SK-N-SH (cell line): ENCODE measurements around the gene ZNF688. TPM values are rescaled to one million over a fixed set of nuclear protein-coding genes. Genes with fewer than 3 reads are reported as not detected.

Source experiments
- CTCF ChIA-PET: fragments of 300-600, 350-600 bp; formaldehyde crosslinking; extraction: SDS; loops from one replicate; lab custom pipeline; 2021; lab: Yijun Ruan, JAX
- POLR2A ChIA-PET: fragments of 350-600 bp; sonication (Branson Sonifier 250); formaldehyde crosslinking; extraction: SDS; loops from one replicate; lab custom pipeline; 2020; ENCODE audit warnings: antibody characterized with exemption, inconsistent platforms; lab: Yijun Ruan, JAX
- DNase-seq: peaks from one replicate; pipeline ENCODE4 v3.0.0; 2012
- H2AFZ ChIP-seq: fragments of 200-600 bp; sonication (generic); 2 replicates; pipeline ENCODE4 v1.8.1; 2016; ENCODE audit warnings: antibody characterized with exemption, mild to moderate bottlenecking, low read depth
- H3F3A ChIP-seq: fragments of 200-600 bp; sonication (generic); replicated peaks from 2 replicates; pipeline ENCODE3; 2016; ENCODE audit warnings: antibody characterized with exemption, mild to moderate bottlenecking; ENCODE audit not compliant: insufficient read depth
- H3K27ac ChIP-seq, 2 experiments: fragments of 200-500 bp in 1 of 2; fragments of 200-600 bp in 1 of 2; sonication (Bioruptor generic) in 1 of 2; sonication (generic), shearing (Covaris generic) in 1 of 2; 2 replicates each; pipeline versions ENCODE4 v1.5.1 to v1.6.1; 2014 to 2016; ENCODE audit warnings: low read depth in 2 of 2, inconsistent platforms in 1 of 2, low read length in 1 of 2, mild to moderate bottlenecking in 1 of 2, mixed read lengths in 1 of 2
- H3K27me3 ChIP-seq: fragments of 200-600 bp; sonication (generic), shearing (Covaris generic); 2 replicates; pipeline ENCODE4 v1.6.1; 2016; ENCODE audit warnings: mixed run types; ENCODE audit not compliant: insufficient read depth
- H3K36me3 ChIP-seq, 2 experiments: fragments of 200-500 bp in 1 of 2; fragments of 200-600 bp in 1 of 2; sonication (Bioruptor generic) in 1 of 2; sonication (generic) in 1 of 2; replicated peaks in 1 of 2; 2 replicates each; pipeline versions ENCODE3 to v1.5.1; 2014 to 2016; ENCODE audit warnings: low read length in 1 of 2, mild to moderate bottlenecking in 1 of 2; ENCODE audit not compliant: insufficient read depth in 2 of 2, control insufficient read depth in 1 of 2
- H3K4me1 ChIP-seq, 2 experiments: fragments of 200-500 bp in 1 of 2; fragments of 200-600 bp in 1 of 2; sonication (Bioruptor generic) in 1 of 2; sonication (generic), shearing (Covaris generic) in 1 of 2; 2 replicates each; pipeline versions ENCODE4 v1.5.1 to v1.6.1; 2014 to 2016; ENCODE audit warnings: low read depth in 1 of 2, low read length in 1 of 2, mixed run types in 1 of 2; ENCODE audit not compliant: insufficient read depth in 2 of 2, control insufficient read depth in 1 of 2
- H3K4me2 ChIP-seq: fragments of 200-600 bp; sonication (generic), shearing (Covaris generic); 2 replicates; pipeline ENCODE4 v1.6.1; 2017; ENCODE audit warnings: mixed run types
- H3K4me3 ChIP-seq, 2 experiments: fragments of 200-500 bp in 1 of 2; fragments of 200-600 bp in 1 of 2; sonication (Bioruptor generic) in 1 of 2; sonication (generic), shearing (Covaris generic) in 1 of 2; 2 replicates each; pipeline versions ENCODE4 v1.5.1 to v1.8.1; 2014 to 2016; ENCODE audit warnings: low read depth in 2 of 2, inconsistent platforms in 1 of 2, low read length in 1 of 2, mild to moderate bottlenecking in 1 of 2, mixed read lengths in 1 of 2, moderate library complexity in 1 of 2
- H3K79me2 ChIP-seq: fragments of 200-600 bp; sonication (generic); 2 replicates; pipeline ENCODE4 v1.8.1; 2017; ENCODE audit warnings: mild to moderate bottlenecking; ENCODE audit not compliant: insufficient read depth
- H3K9ac ChIP-seq: fragments of 200-600 bp; sonication (generic); 2 replicates; pipeline ENCODE4 v1.6.1; 2017; ENCODE audit warnings: mixed run types
- H3K9me2 ChIP-seq: fragments of 200-600 bp; sonication (generic); 2 replicates; pipeline ENCODE4 v1.6.1; 2017; ENCODE audit warnings: mixed run types
- H3K9me3 ChIP-seq: fragments of 200-600 bp; sonication (generic); 2 replicates; pipeline ENCODE4 v1.6.1; 2017; ENCODE audit warnings: mixed run types, mild to moderate bottlenecking, moderate library complexity
- H4K20me1 ChIP-seq: fragments of 200-600 bp; sonication (generic); 2 replicates; pipeline ENCODE4 v1.6.1; 2017; ENCODE audit warnings: mild to moderate bottlenecking, mixed run types; ENCODE audit not compliant: insufficient read depth
- CHD2 ChIP-seq: fragments of 150-350 bp; IDR thresholded peaks from 2 replicates; pipeline ENCODE4 v1.6.1; 2018; ENCODE audit warnings: low read length; ENCODE audit not compliant: partially characterized antibody
- ELF1 ChIP-seq: IDR thresholded peaks from 2 replicates; pipeline ENCODE4 v1.4.0; 2012
- EP300 ChIP-seq, 2 experiments: IDR thresholded peaks; 2 replicates each; pipeline versions ENCODE4 v1.4.0 to v1.6.1; 2012; ENCODE audit warnings: borderline replicate concordance in 1 of 2, low read depth in 1 of 2, low read length in 1 of 2
- EZH2phosphoT487 ChIP-seq: fragments of 200-600 bp; sonication (generic); IDR thresholded peaks from 2 replicates; pipeline ENCODE4 v1.6.1; 2017; ENCODE audit warnings: low read depth, mixed run types, mild to moderate bottlenecking, antibody characterized with exemption, moderate library complexity, borderline replicate concordance
- FOXM1 ChIP-seq: IDR thresholded peaks from 2 replicates; pipeline ENCODE4 v1.4.0; 2012; ENCODE audit warnings: low read depth, mild to moderate bottlenecking
- GABPA ChIP-seq: IDR thresholded peaks from 2 replicates; pipeline ENCODE4 v1.4.0; 2012; ENCODE audit warnings: low read depth, mild to moderate bottlenecking
- GATA2 ChIP-seq: sonication (generic); formaldehyde crosslinking; IDR thresholded peaks from 2 replicates; pipeline ENCODE4 v1.5.0; 2020; ENCODE audit warnings: mild to moderate bottlenecking, missing genetic modification reagents
- MEF2A ChIP-seq: IDR thresholded peaks from 2 replicates; pipeline ENCODE4 v1.4.0; 2012; ENCODE audit warnings: low read depth, borderline replicate concordance
- MXI1 ChIP-seq: IDR thresholded peaks from 2 replicates; pipeline ENCODE4 v1.6.1; 2012; ENCODE audit warnings: mild to moderate bottlenecking, low read depth, low read length, improper control_type of control experiment
- NFIC ChIP-seq: IDR thresholded peaks from 2 replicates; pipeline ENCODE4 v1.4.0; 2012; ENCODE audit warnings: borderline replicate concordance
- NRF1 ChIP-seq: IDR thresholded peaks from 2 replicates; pipeline ENCODE4 v1.6.1; 2012; ENCODE audit warnings: low read depth, mild to moderate bottlenecking, low read length
- POLR2AphosphoS5 ChIP-seq: IDR thresholded peaks from 2 replicates; pipeline ENCODE4 v1.6.1; 2012; ENCODE audit warnings: low read depth, low read length
- RAD21 ChIP-seq: IDR thresholded peaks from 2 replicates; pipeline ENCODE4 v1.6.1; 2012; ENCODE audit warnings: mild to moderate bottlenecking, low read length
- RFX5 ChIP-seq: IDR thresholded peaks from 2 replicates; pipeline ENCODE4 v1.6.1; 2012; ENCODE audit warnings: mild to moderate bottlenecking, improper control_type of control experiment, low read length
- TCF12 ChIP-seq: IDR thresholded peaks from 2 replicates; pipeline ENCODE4 v1.4.0; 2012
- YY1 ChIP-seq: IDR thresholded peaks from 2 replicates; pipeline ENCODE4 v1.4.0; 2012; ENCODE audit warnings: low read depth, mild to moderate bottlenecking
- WGBS: methylation state at CpG from one replicate; pipeline ENCODE4 v1.1.6; 2017; ENCODE audit warnings: low lambda C conversion rate; 5-methylcytosine and 5-hydroxymethylcytosine counted together
- polyA plus RNA-seq, 3 experiments: library from polyadenylated mRNA; depleted of rRNA; stranded (reverse); fragments of >200 nt; gene quantifications; 2 replicates each; pipeline ENCODE4 v1.2.3, GENCODE V29; 2012
- TF ChIP-seq, protein P1 (sequence below): fragments of 150-350 bp; IDR thresholded peaks from 2 replicates; pipeline ENCODE4 v1.6.1; 2017; ENCODE audit warnings: antibody characterized with exemption, low read length, low read depth, borderline replicate concordance
- TF ChIP-seq, protein P2 (sequence below): fragments of 150-350 bp; IDR thresholded peaks from 2 replicates; pipeline ENCODE4 v1.6.1; 2016; ENCODE audit warnings: mild to moderate bottlenecking, low read depth, low read length
- TF ChIP-seq, protein P3 (sequence below): IDR thresholded peaks from 2 replicates; pipeline ENCODE4 v1.4.0; 2012; ENCODE audit warnings: low read depth
- TF ChIP-seq, protein P4 (sequence below): IDR thresholded peaks from 2 replicates; pipeline ENCODE4 v1.4.0; 2012; ENCODE audit warnings: low read depth, borderline replicate concordance

Gene ZNF688
- polyA plus RNA-seq, 1 of the 3 experiments (the other 2 are of a cell fraction), result 13.4 TPM

DNA sequence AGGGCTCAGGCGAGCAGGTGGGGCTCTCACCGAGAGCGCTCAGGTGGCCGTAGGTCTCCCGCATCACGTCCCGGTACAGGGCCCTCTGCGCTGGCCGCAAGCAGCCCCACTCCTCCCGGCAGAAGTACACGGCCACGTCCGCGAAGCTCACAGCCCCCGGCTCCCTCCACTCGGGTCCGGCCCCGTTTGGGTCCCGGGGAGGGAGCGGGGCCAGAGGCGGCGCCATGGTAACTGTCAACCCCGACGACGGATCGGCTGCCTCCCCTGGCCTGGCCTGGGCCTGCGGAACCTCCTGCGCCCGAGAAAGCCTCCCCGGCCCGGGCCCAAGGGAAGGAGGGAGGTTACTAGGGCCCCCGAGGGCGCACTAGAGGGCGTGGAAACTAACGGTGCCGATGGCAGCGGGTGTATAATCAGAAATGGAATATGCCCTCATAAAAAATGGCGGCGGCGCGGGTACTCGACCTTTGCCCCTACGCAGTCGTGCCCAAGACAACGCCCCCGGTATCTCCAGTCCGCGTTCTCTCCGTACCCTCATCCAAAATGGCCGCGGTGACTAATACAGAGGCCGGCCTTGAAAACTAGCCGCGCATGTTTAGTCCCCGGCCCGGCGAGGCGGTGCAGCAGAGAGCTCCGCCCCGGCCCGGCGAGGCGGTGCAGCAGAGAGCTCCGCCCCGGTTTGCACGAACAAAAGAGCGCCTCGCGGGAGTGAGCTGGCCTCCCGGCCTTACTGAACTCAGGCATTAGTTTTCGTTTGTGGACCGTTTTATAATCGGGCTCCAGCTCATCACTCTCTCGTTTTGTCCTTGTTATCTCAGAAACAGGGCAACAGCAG, 13.3 kb downstream of the ZNF688 start, which contains the start of gene ZNF764 (continued):
- TF ChIP-seq GABPA (peak; percentile 66), RAD21 (peak; percentile 1; the same call in 1 of the 2 replicates), MXI1 (peak; percentile 68; the same call in 1 of the 2 replicates), EP300 (IDR thresholded peaks at IDR 0.05; ENCODE audit: borderline replicate concordance in 1 of 2, low read depth in 1 of 2, low read length in 1 of 2) (no peak), TCF12 (no peak; the same call in 1 of the 2 replicates), CHD2 (peak; percentile 90), POLR2AphosphoS5 (peak; percentile 93), EZH2phosphoT487 (no peak), NFIC (peak; percentile 34; the same call in 1 of the 2 replicates), NRF1 (peak; percentile 68)
- TF ChIP-seq, protein P1, sequence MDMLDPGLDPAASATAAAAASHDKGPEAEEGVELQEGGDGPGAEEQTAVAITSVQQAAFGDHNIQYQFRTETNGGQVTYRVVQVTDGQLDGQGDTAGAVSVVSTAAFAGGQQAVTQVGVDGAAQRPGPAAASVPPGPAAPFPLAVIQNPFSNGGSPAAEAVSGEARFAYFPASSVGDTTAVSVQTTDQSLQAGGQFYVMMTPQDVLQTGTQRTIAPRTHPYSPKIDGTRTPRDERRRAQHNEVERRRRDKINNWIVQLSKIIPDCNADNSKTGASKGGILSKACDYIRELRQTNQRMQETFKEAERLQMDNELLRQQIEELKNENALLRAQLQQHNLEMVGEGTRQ, result no peak
- TF ChIP-seq, protein P2, sequence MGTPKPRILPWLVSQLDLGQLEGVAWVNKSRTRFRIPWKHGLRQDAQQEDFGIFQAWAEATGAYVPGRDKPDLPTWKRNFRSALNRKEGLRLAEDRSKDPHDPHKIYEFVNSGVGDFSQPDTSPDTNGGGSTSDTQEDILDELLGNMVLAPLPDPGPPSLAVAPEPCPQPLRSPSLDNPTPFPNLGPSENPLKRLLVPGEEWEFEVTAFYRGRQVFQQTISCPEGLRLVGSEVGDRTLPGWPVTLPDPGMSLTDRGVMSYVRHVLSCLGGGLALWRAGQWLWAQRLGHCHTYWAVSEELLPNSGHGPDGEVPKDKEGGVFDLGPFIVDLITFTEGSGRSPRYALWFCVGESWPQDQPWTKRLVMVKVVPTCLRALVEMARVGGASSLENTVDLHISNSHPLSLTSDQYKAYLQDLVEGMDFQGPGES, result no peak
- TF ChIP-seq, protein P3, sequence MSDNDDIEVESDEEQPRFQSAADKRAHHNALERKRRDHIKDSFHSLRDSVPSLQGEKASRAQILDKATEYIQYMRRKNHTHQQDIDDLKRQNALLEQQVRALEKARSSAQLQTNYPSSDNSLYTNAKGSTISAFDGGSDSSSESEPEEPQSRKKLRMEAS, result peak; percentile 47; the same call in 1 of the 2 replicates

DNA sequence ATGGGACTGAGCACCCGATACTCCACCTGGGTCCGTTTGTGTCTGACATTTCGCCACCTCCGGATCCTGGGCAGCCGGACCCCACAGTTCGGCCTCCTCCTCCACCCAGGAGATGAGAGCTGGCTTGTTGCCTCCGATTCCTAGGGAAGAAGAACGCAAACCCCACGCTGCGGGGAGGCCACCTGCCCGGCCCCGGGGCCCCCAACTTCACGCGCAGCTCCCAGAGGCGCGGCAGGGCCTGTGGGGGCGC, 13.9 kb downstream of the ZNF688 start:
- H4K20me1 ChIP-seq, result no peaks in the 10 kb centered on the region
- peaks cover 0 to 6% of the 10 kb centered on the region in 2 experiments; a peak in 1 of 4 replicates for H3K4me1 ChIP-seq
- no peak for DNase-seq
- no peaks in the 10 kb centered on the region for H3K9me2 ChIP-seq
- H3F3A ChIP-seq, result peaks cover 7% of the 10 kb centered on the region
- 4% methylated on average over 6 of the region's 17 CpGs for WGBS
- peak overlapping the region; percentile 94 for H3K9ac ChIP-seq
- ChIA-PET POLR2A (interaction anchor here (0.6 to 3.8 kb wide), 7 partner anchors 10 to 131 kb away, joined by 3 to 47 read pairs (median 5); partner anchors contain the start of genes ZNF688 and ZNF747), CTCF (interaction anchor here (0.6 to 2.1 kb wide), 7 partner anchors 14 to 127 kb away, joined by 3 to 19 read pairs (median 5); partner anchors contain the start of gene DCTPP1)
- peak overlapping the region; percentile 92 for H2AFZ ChIP-seq
- peak overlapping the region; percentile 75 to 91 for H3K4me3 ChIP-seq
- H3K4me2 ChIP-seq, result peak overlapping the region; percentile 95
- TF ChIP-seq, protein P1, result no peak
- no peak for TF ChIP-seq YY1
- TF ChIP-seq MEF2A, result no peak
- TF ChIP-seq RFX5, result no peak
- no peak for TF ChIP-seq GATA2 (CRISPR knock-in tag)
- TF ChIP-seq, protein P4, sequence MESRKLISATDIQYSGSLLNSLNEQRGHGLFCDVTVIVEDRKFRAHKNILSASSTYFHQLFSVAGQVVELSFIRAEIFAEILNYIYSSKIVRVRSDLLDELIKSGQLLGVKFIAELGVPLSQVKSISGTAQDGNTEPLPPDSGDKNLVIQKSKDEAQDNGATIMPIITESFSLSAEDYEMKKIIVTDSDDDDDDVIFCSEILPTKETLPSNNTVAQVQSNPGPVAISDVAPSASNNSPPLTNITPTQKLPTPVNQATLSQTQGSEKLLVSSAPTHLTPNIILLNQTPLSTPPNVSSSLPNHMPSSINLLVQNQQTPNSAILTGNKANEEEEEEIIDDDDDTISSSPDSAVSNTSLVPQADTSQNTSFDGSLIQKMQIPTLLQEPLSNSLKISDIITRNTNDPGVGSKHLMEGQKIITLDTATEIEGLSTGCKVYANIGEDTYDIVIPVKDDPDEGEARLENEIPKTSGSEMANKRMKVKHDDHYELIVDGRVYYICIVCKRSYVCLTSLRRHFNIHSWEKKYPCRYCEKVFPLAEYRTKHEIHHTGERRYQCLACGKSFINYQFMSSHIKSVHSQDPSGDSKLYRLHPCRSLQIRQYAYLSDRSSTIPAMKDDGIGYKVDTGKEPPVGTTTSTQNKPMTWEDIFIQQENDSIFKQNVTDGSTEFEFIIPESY, result no peak
- no peak for TF ChIP-seq FOXM1
- TF ChIP-seq EZH2phosphoT487, result no peak
- no peak for TF ChIP-seq ELF1
- peaks cover 26% of the 10 kb centered on the region for H3K79me2 ChIP-seq
- H3K27ac ChIP-seq, result peak overlapping the region; percentile 88 to 92
- no peaks in the 10 kb centered on the region for H3K9me3 ChIP-seq
- peaks cover 0 to 21% of the 10 kb centered on the region in 2 experiments for H3K36me3 ChIP-seq
- H3K27me3 ChIP-seq, result no peaks in the 10 kb centered on the region
